IMR-90 (cell line): ENCODE measurements around the gene RING1. TPM values are rescaled to one million over a fixed set of nuclear protein-coding genes. Genes with fewer than 3 reads are reported as not detected.
A peak's percentile ranks its signal among the peaks of the same experiment; 100 is the strongest.

Experiments
- ATAC-seq: fragments of 200-7000 bp; cut with Tn5 transposase; 2 replicates; pipeline ENCODE4 v1.9.1; 2020; ENCODE audit warnings: low read depth, mild to moderate bottlenecking, moderate library complexity
- BruUV-seq: library from RNA; stranded (reverse); fragments of 400-500 nt; replicated peaks from 2 replicates; lab custom pipeline; 2021; lab: Mats Ljungman, UMichigan
- CTCF ChIA-PET: fragments of 300-600 bp; formaldehyde crosslinking; extraction: SDS; loops from one replicate; lab custom pipeline; 2021; ENCODE audit warnings: antibody characterized with exemption; lab: Yijun Ruan, JAX
- POLR2A ChIA-PET: fragments of 300-600 bp; sonication (Branson Sonifier 250); formaldehyde crosslinking; loops from one replicate; lab custom pipeline; 2022; ENCODE audit warnings: antibody characterized with exemption; ENCODE audit not compliant: unreplicated experiment; lab: Charles Lee
- DNase-seq: peaks from one replicate; pipeline ENCODE4 v3.0.0; 2013
- H2AFZ ChIP-seq: replicated peaks from 2 replicates; pipeline ENCODE3; 2013; ENCODE audit warnings: low read length, mild to moderate bottlenecking; ENCODE audit not compliant: poor library complexity
- H2AK5ac ChIP-seq: 2 replicates; pipeline ENCODE4 v1.6.1; 2013; ENCODE audit warnings: low read depth, low read length, inconsistent platforms
- H2AK9ac ChIP-seq: replicated peaks from 2 replicates; pipeline ENCODE3; 2013; ENCODE audit warnings: mild to moderate bottlenecking, low read depth, low read length, moderate library complexity; ENCODE audit not compliant: poor library complexity
- H2BK120ac ChIP-seq: 2 replicates; pipeline ENCODE4 v1.6.1; 2013; ENCODE audit warnings: low read depth, low read length, inconsistent platforms
- H2BK15ac ChIP-seq: 3 replicates; pipeline ENCODE4 v1.6.1; 2013; ENCODE audit warnings: low read depth, low read length, inconsistent platforms
- H2BK20ac ChIP-seq: 2 replicates; pipeline ENCODE4 v1.6.1; 2013; ENCODE audit warnings: low read depth, mild to moderate bottlenecking, inconsistent platforms, low read length, moderate library complexity
- H2BK5ac ChIP-seq: 2 replicates; pipeline ENCODE4 v1.6.1; 2013; ENCODE audit warnings: mild to moderate bottlenecking, low read depth, low read length, inconsistent platforms; ENCODE audit not compliant: poor library complexity, severe bottlenecking
- H3K14ac ChIP-seq: replicated peaks from 2 replicates; pipeline ENCODE4 v1.6.1; 2013; ENCODE audit warnings: low read depth, low read length, inconsistent platforms
- H3K18ac ChIP-seq: 2 replicates; pipeline ENCODE4 v1.6.1; 2013; ENCODE audit warnings: low read depth, low read length, control low read depth
- H3K23ac ChIP-seq: 2 replicates; pipeline ENCODE4 v1.6.1; 2013; ENCODE audit warnings: low read depth, low read length, inconsistent platforms
- H3K27ac ChIP-seq: 2 replicates; pipeline ENCODE4 v1.5.1; 2013; ENCODE audit warnings: mild to moderate bottlenecking, control low read depth, low read length; ENCODE audit not compliant: insufficient read depth
- H3K27me3 ChIP-seq: 2 replicates; pipeline ENCODE4 v1.6.1; 2013; ENCODE audit warnings: low read length; ENCODE audit not compliant: control insufficient read depth, insufficient read depth
- H3K36me3 ChIP-seq: 2 replicates; pipeline ENCODE4 v1.6.1; 2013; ENCODE audit warnings: low read length, mixed read lengths; ENCODE audit not compliant: control insufficient read depth, insufficient read depth
- H3K4ac ChIP-seq: 2 replicates; pipeline ENCODE4 v1.6.1; 2013; ENCODE audit warnings: low read depth, low read length, inconsistent platforms
- H3K4me1 ChIP-seq: 2 replicates; pipeline ENCODE4 v1.6.1; 2013; ENCODE audit warnings: low read length, mixed read lengths; ENCODE audit not compliant: control insufficient read depth, insufficient read depth
- H3K4me2 ChIP-seq: 2 replicates; pipeline ENCODE4 v1.6.1; 2013; ENCODE audit warnings: low read depth, mild to moderate bottlenecking, control low read depth, low read length, moderate library complexity
- H3K4me3 ChIP-seq: 2 replicates; pipeline ENCODE4 v1.5.1; 2013; ENCODE audit warnings: low read depth, mild to moderate bottlenecking, control low read depth, low read length, moderate library complexity; ENCODE audit not compliant: insufficient read depth
- H3K56ac ChIP-seq: 2 replicates; pipeline ENCODE4 v1.6.1; 2013; ENCODE audit warnings: low read length, inconsistent platforms; ENCODE audit not compliant: insufficient read depth; ENCODE audit errors: extremely low read depth
- H3K79me1 ChIP-seq, 2 experiments: 2 replicates each; pipeline ENCODE4 v1.6.1; 2013; ENCODE audit warnings: low read length in 2 of 2, inconsistent platforms in 1 of 2, low read depth in 1 of 2
- H3K9ac ChIP-seq: 2 replicates; pipeline ENCODE4 v1.6.1; 2013; ENCODE audit warnings: low read depth, low read length, control low read depth
- H3K9me1 ChIP-seq: 2 replicates; pipeline ENCODE4 v1.6.1; 2013; ENCODE audit warnings: low read length, inconsistent platforms; ENCODE audit not compliant: insufficient read depth
- H3K9me3 ChIP-seq: 2 replicates; pipeline ENCODE4 v1.6.1; 2013; ENCODE audit warnings: low read length; ENCODE audit not compliant: control insufficient read depth, insufficient read depth
- H4K20me1 ChIP-seq: 2 replicates; pipeline ENCODE4 v1.6.1; 2013; ENCODE audit warnings: low read length, inconsistent platforms; ENCODE audit not compliant: insufficient read depth
- H4K5ac ChIP-seq: 2 replicates; pipeline ENCODE4 v1.6.1; 2013; ENCODE audit warnings: mild to moderate bottlenecking, low read depth, low read length, control low read depth
- H4K8ac ChIP-seq, 2 experiments: 2 replicates each; pipeline ENCODE4 v1.6.1; 2013; ENCODE audit warnings: low read depth in 2 of 2, low read length in 2 of 2, control low read depth in 1 of 2, inconsistent platforms in 1 of 2
- H4K91ac ChIP-seq: 2 replicates; pipeline ENCODE4 v1.6.1; 2013; ENCODE audit warnings: low read depth, low read length, inconsistent platforms; ENCODE audit not compliant: insufficient read depth
- CHD1 ChIP-seq: IDR thresholded peaks from 2 replicates; pipeline ENCODE4 v1.6.1; 2012; ENCODE audit warnings: low read depth, low read length, improper control_type of control experiment
- CTCF ChIP-seq: conservative IDR thresholded peaks from 2 replicates; pipeline ENCODE4 v1.5.1; 2012; ENCODE audit warnings: mild to moderate bottlenecking, low read depth, low read length, improper control_type of control experiment
- ELK1 ChIP-seq: fragments of 150-350 bp; IDR thresholded peaks from 2 replicates; pipeline ENCODE4 v1.6.1; 2016; ENCODE audit warnings: low read depth, mild to moderate bottlenecking, low read length, moderate library complexity, borderline replicate concordance
- MAFK ChIP-seq: IDR thresholded peaks from 2 replicates; pipeline ENCODE4 v1.6.1; 2012; ENCODE audit warnings: low read depth, low read length, improper control_type of control experiment
- MAZ ChIP-seq: IDR thresholded peaks from 2 replicates; pipeline ENCODE4 v1.6.1; 2012; ENCODE audit warnings: low read depth, mild to moderate bottlenecking, low read length, improper control_type of control experiment, moderate library complexity, borderline replicate concordance
- MXI1 ChIP-seq: IDR thresholded peaks from 2 replicates; pipeline ENCODE4 v1.6.1; 2012; ENCODE audit warnings: low read depth, mild to moderate bottlenecking, low read length, moderate library complexity, borderline replicate concordance
- NFE2L2 ChIP-seq: fragments of 150-350 bp; IDR thresholded peaks from 2 replicates; pipeline ENCODE4 v1.6.1; 2016; ENCODE audit warnings: low read depth, mild to moderate bottlenecking, low read length
- POLR2A ChIP-seq: IDR thresholded peaks from 2 replicates; pipeline ENCODE4 v1.6.1; 2012; ENCODE audit warnings: mild to moderate bottlenecking, low read depth, low read length
- RAD21 ChIP-seq: IDR thresholded peaks from 2 replicates; pipeline ENCODE4 v1.6.1; 2012; ENCODE audit warnings: low read length, improper control_type of control experiment
- WGBS, 2 experiments: methylation state at CpG; one replicate each; pipeline versions ENCODE4 v1.1.5 to v1.1.7; 2013; ENCODE audit warnings: missing lambda C conversion rate in 2 of 2; ENCODE audit not compliant: insufficient read length in 1 of 2; ENCODE audit errors: extremely low coverage in 2 of 2; 5-methylcytosine and 5-hydroxymethylcytosine counted together
- dilution Hi-C: fragments of 300-500 bp; cut with HindIII; formaldehyde crosslinking; loops from one replicate; pipeline ENCODE4 v1.14.3; 2018; ENCODE audit warnings: low sequenced_read_pairs; ENCODE audit not compliant: unreplicated experiment
- in situ Hi-C: fragments of 300-500 bp; cut with MboI; formaldehyde crosslinking; loops from 3 replicates; pipeline ENCODE4 v1.14.3; 2019; ENCODE audit warnings: low sequenced_read_pairs, inconsistent platforms, mixed read lengths
- intact Hi-C: fragments of 100-400 bp; cut with micrococcal nuclease; formaldehyde crosslinking; loops from 2 replicates; pipeline ENCODE4 v1.10.0; 2022
- polyA plus RNA-seq, 3 experiments: library from polyadenylated mRNA; depleted of rRNA; stranded (reverse); fragments of >200 nt; gene quantifications; 2 replicates each; pipeline ENCODE4 v1.2.3, GENCODE V29; 2012; ENCODE audit warnings: low replicate concordance in 1 of 3
- total RNA-seq: library from RNA; depleted of rRNA; stranded (reverse); fragments of >200 nt; gene quantifications from 2 replicates; pipeline ENCODE4 v1.2.3, GENCODE V29; 2012

The RING1 gene
- total and polyA plus RNA-seq, 2 of the 4 experiments (the other 2 are of a cell fraction) = 14.9 to 40.8 TPM

- TF ChIP-seq CHD1 (no peak), MXI1 (peak; percentile 69; the same call in 1 of the 2 replicates), MAFK (no peak), NFE2L2 (no peak)
Observed at GRCh38 chr6:33161354-33162331, 46.7 kb upstream of the RING1 start (continued).

- no peaks in the 10 kb centered on the region for H3K79me1 ChIP-seq
- no peak overlapping the region for H4K91ac ChIP-seq
- no peak overlapping the region for H2BK120ac ChIP-seq
- no peak overlapping the region for H3K56ac ChIP-seq
- WGBS, 2 experiments = 90% methylated on average over 2 of the region's 10 CpGs; no CpG with 5 or more reads in 1 of the 2 experiments
- no peak overlapping the region for H2AK5ac ChIP-seq
- TF ChIP-seq ELK1 (no peak), MXI1 (no peak), RAD21 (no peak), CTCF (no peak), POLR2A (no peak), MAFK (no peak), MAZ (no peak), CHD1 (no peak)
- H3K4me2 ChIP-seq = no peak overlapping the region
- CTCF ChIA-PET = no interaction called here
- no peak overlapping the region for H3K18ac ChIP-seq
- intact Hi-C loops (no loop called here), in situ Hi-C loops (loop anchor here (5.0 to 10.0 kb wide), 2 partner anchors 84 to 149 kb away; no protein-coding TSS in a partner anchor), dilution Hi-C loops (no loop called here)
- H3K9ac ChIP-seq = no peak overlapping the region
- H3K27me3 ChIP-seq = peaks cover 7% of the 10 kb centered on the region
- POLR2A ChIA-PET = no interaction called here
- H2BK15ac ChIP-seq = no peak overlapping the region
- no peak overlapping the region for H3K23ac ChIP-seq
- H4K5ac ChIP-seq = no peak overlapping the region
- no peak overlapping the region for H3K27ac ChIP-seq
- H3K14ac ChIP-seq = no peak overlapping the region
- no peak overlapping the region for H3K4ac ChIP-seq
- H3K4me3 ChIP-seq = no peak overlapping the region
- DNase-seq (no peak), ATAC-seq (no peak)
- no peak overlapping the region for H2AK9ac ChIP-seq
- peak overlapping the region; percentile 51 for H2AFZ ChIP-seq
- BruUV-seq = no TSS peak
- peaks cover 5% of the 10 kb centered on the region; the same call in 1 of the 2 replicates for H3K9me1 ChIP-seq
- H3K9me3 ChIP-seq = no peaks in the 10 kb centered on the region
- no peaks in the 10 kb centered on the region for H4K20me1 ChIP-seq
- H4K8ac ChIP-seq = no peak overlapping the region
- H2BK5ac ChIP-seq = no peak overlapping the region
- H2BK20ac ChIP-seq = no peak overlapping the region
- H3K4me1 ChIP-seq = peaks cover 9% of the 10 kb centered on the region
- no peaks in the 10 kb centered on the region for H3K36me3 ChIP-seq
Observed at GRCh38 chr6:33163540-33163939, 44.8 kb upstream of the RING1 start.
